Stimulated activated naive B cell treated with anti-CD40 and anti-IgM and Interleukin-4, amounts not matched to agents 10 μg/mL and 1 μg/mL and 100 μg/mL, for 72 hours (primary cell): ENCODE results near the gene FBXO46.
"Not testable (repeated sequence)": the region's sequence is repeated elsewhere in the genome, so short reads cannot be mapped to it uniquely, and the experiment has no call there.

ENCODE experiments used
- ATAC-seq, 2 donors: fragments of 150-1000 bp; cut with Tn5 transposase; replicated peaks; 2 replicates each; pipeline ENCODE4 v1.10.0; 2021; ENCODE audit warnings: moderate library complexity in 1 of 2
- DNase-seq: peaks from one replicate; pipeline ENCODE4 v3.0.0; 2021
- H3K27ac Mint-ChIP-seq: one replicate; pipeline ENCODE4 v1.8.0; 2022; ENCODE audit warnings: mild to moderate bottlenecking, mixed read lengths
- H3K27me3 Mint-ChIP-seq, 2 donors: one replicate each; pipeline ENCODE4 v1.8.0; 2022; ENCODE audit warnings: mixed read lengths in 2 of 2
- H3K36me3 Mint-ChIP-seq, 2 donors: one replicate each; pipeline ENCODE4 v1.8.0; 2022; ENCODE audit warnings: mixed read lengths in 2 of 2, mild to moderate bottlenecking in 1 of 2
- H3K4me1 Mint-ChIP-seq, 2 donors: one replicate each; pipeline ENCODE4 v1.8.0; 2022; ENCODE audit warnings: mixed read lengths in 2 of 2, mild to moderate bottlenecking in 1 of 2
- H3K4me3 Mint-ChIP-seq, 2 donors: one replicate each; pipeline ENCODE4 v1.8.0; 2022; ENCODE audit warnings: mild to moderate bottlenecking in 2 of 2, mixed read lengths in 2 of 2, moderate library complexity in 1 of 2
- H3K9me3 Mint-ChIP-seq, 2 donors: one replicate each; pipeline ENCODE4 v1.8.0; 2022; ENCODE audit warnings: mixed read lengths in 2 of 2, mild to moderate bottlenecking in 1 of 2

Gene FBXO46

GRCh38 chr19:45728683-45729082, 2.0 kb downstream of the FBXO46 start:
- not testable (repeated sequence) for DNase-seq, H3K27ac Mint-ChIP-seq, ATAC-seq, H3K27me3 Mint-ChIP-seq, H3K9me3 Mint-ChIP-seq
- peak overlapping the region in 1 of 2 donors; percentile 25 for H3K4me3 Mint-ChIP-seq
- H3K36me3 Mint-ChIP-seq: peaks cover 13 to 14% of the 10 kb centered on the region in 2 donors
- H3K4me1 Mint-ChIP-seq: peaks cover 24 to 51% of the 10 kb centered on the region in 2 donors

- not testable (repeated sequence) for DNase-seq, H3K9me3 Mint-ChIP-seq, ATAC-seq, H3K27ac Mint-ChIP-seq, H3K4me3 Mint-ChIP-seq, H3K27me3 Mint-ChIP-seq
- Mint-ChIP-seq H3K36me3 (peaks cover 33 to 35% of the 10 kb centered on the region in 2 donors), H3K4me1 (peaks cover 24 to 32% of the 10 kb centered on the region in 2 donors)
These were observed 10.6 kb downstream of the FBXO46 start for GRCh38 chr19:45720065-45720464.

GRCh38 chr19:45717983-45718650, 12.6 kb downstream of the FBXO46 start:
- DNase-seq: no peak
- Mint-ChIP-seq H3K27me3 (no peaks in the 10 kb centered on the region), H3K4me3 (peak overlapping the region; percentile 95 to 98), H3K27ac (peak overlapping the region; percentile 99), H3K9me3 (no peaks in the 10 kb centered on the region), H3K4me1 (peaks cover 24 to 41% of the 10 kb centered on the region in 2 donors), H3K36me3 (peaks cover 29 to 30% of the 10 kb centered on the region in 2 donors)
- no peak for ATAC-seq

- H3K9me3 Mint-ChIP-seq: no peaks in the 10 kb centered on the region
- no peaks in the 10 kb centered on the region for H3K27me3 Mint-ChIP-seq
- H3K36me3 Mint-ChIP-seq: peaks cover 30 to 32% of the 10 kb centered on the region in 2 donors
- DNase-seq: peak; percentile 99
- peak overlapping the region; percentile 95 to 98 for H3K4me3 Mint-ChIP-seq
- peak; percentile 97 to 98 for ATAC-seq
- peaks cover 24 to 41% of the 10 kb centered on the region in 2 donors for H3K4me1 Mint-ChIP-seq
- peak overlapping the region; percentile 99 for H3K27ac Mint-ChIP-seq
These were observed 13.3 kb downstream of the FBXO46 start for GRCh38 chr19:45717131-45717982.

- H3K27ac Mint-ChIP-seq: peak overlapping the region; percentile 99
- no peaks in the 10 kb centered on the region for H3K9me3 Mint-ChIP-seq
- ATAC-seq (peak in 1 of 2 donors; percentile 5), DNase-seq (no peak)
- no peaks in the 10 kb centered on the region for H3K27me3 Mint-ChIP-seq
- peak overlapping the region; percentile 95 to 98 for H3K4me3 Mint-ChIP-seq
- H3K36me3 Mint-ChIP-seq: peaks cover 29 to 32% of the 10 kb centered on the region in 2 donors
- H3K4me1 Mint-ChIP-seq: peaks cover 22 to 41% of the 10 kb centered on the region in 2 donors
These were observed 14.2 kb downstream of the FBXO46 start for GRCh38 chr19:45716359-45717130.

- peaks cover 26 to 51% of the 10 kb centered on the region in 2 donors for H3K4me1 Mint-ChIP-seq
- no peak overlapping the region for H3K27ac Mint-ChIP-seq
- ATAC-seq: no peak
- no peaks in the 10 kb centered on the region for H3K27me3 Mint-ChIP-seq
- no peaks in the 10 kb centered on the region for H3K9me3 Mint-ChIP-seq
- H3K36me3 Mint-ChIP-seq: peaks cover 32 to 34% of the 10 kb centered on the region in 2 donors
- DNase-seq: no peak
- no peak overlapping the region for H3K4me3 Mint-ChIP-seq
These were observed 15.6 kb downstream of the FBXO46 start for GRCh38 chr19:45715139-45715538.

GRCh38 chr19:45713141-45713540, 17.6 kb downstream of the FBXO46 start:
- no peaks in the 10 kb centered on the region for H3K9me3 Mint-ChIP-seq
- no peak for ATAC-seq
- H3K4me3 Mint-ChIP-seq: no peak overlapping the region
- DNase-seq: no peak
- peaks cover 25 to 26% of the 10 kb centered on the region in 2 donors for H3K36me3 Mint-ChIP-seq
- peaks cover 19 to 44% of the 10 kb centered on the region in 2 donors for H3K4me1 Mint-ChIP-seq
- no peaks in the 10 kb centered on the region for H3K27me3 Mint-ChIP-seq
- no peak overlapping the region for H3K27ac Mint-ChIP-seq

- Mint-ChIP-seq H3K4me1 (peaks cover 16 to 41% of the 10 kb centered on the region in 2 donors), H3K4me3 (no peak overlapping the region), H3K36me3 (peaks cover 25 to 26% of the 10 kb centered on the region in 2 donors), H3K9me3 (no peaks in the 10 kb centered on the region), H3K27me3 (no peaks in the 10 kb centered on the region), H3K27ac (no peak overlapping the region)
- DNase-seq: no peak
- no peak for ATAC-seq
These were observed 18.0 kb downstream of the FBXO46 start for GRCh38 chr19:45712699-45713067.

- no peak for DNase-seq
- peaks cover 16 to 40% of the 10 kb centered on the region in 2 donors for H3K4me1 Mint-ChIP-seq
- H3K4me3 Mint-ChIP-seq: no peak overlapping the region
- H3K9me3 Mint-ChIP-seq: no peaks in the 10 kb centered on the region
- H3K36me3 Mint-ChIP-seq: peaks cover 25 to 26% of the 10 kb centered on the region in 2 donors
- no peak overlapping the region for H3K27ac Mint-ChIP-seq
- no peak for ATAC-seq
- H3K27me3 Mint-ChIP-seq: no peaks in the 10 kb centered on the region
These were observed 18.6 kb downstream of the FBXO46 start for GRCh38 chr19:45711851-45712698.

- H3K4me3 Mint-ChIP-seq: no peak overlapping the region
- no peaks in the 10 kb centered on the region for H3K9me3 Mint-ChIP-seq
- no peak overlapping the region for H3K27ac Mint-ChIP-seq
- peaks cover 29% of the 10 kb centered on the region in 2 donors for H3K36me3 Mint-ChIP-seq
- ATAC-seq (no peak), DNase-seq (no peak)
- H3K27me3 Mint-ChIP-seq: no peaks in the 10 kb centered on the region
- peaks cover 9 to 38% of the 10 kb centered on the region in 2 donors for H3K4me1 Mint-ChIP-seq
These were observed 20.2 kb downstream of the FBXO46 start for GRCh38 chr19:45710356-45711130.

- ATAC-seq (no peak), DNase-seq (no peak)
- H3K4me1 Mint-ChIP-seq: peaks cover 8 to 32% of the 10 kb centered on the region in 2 donors
- peak overlapping the region in 1 of 2 donors; percentile 32 for H3K4me3 Mint-ChIP-seq
- peaks cover 36 to 39% of the 10 kb centered on the region in 2 donors for H3K36me3 Mint-ChIP-seq
- no peaks in the 10 kb centered on the region for H3K27me3 Mint-ChIP-seq
- peak overlapping the region; percentile 47 for H3K27ac Mint-ChIP-seq
- H3K9me3 Mint-ChIP-seq: no peaks in the 10 kb centered on the region
These were observed 24.8 kb downstream of the FBXO46 start for GRCh38 chr19:45705710-45706415.

GRCh38 chr19:45705115-45705514, 25.6 kb downstream of the FBXO46 start:
- H3K36me3 Mint-ChIP-seq: peaks cover 31 to 33% of the 10 kb centered on the region in 2 donors

More at GRCh38 chr19:45705115-45705514, 25.6 kb downstream of the FBXO46 start:
- Mint-ChIP-seq H3K4me3 (no peak overlapping the region), H3K27me3 (no peaks in the 10 kb centered on the region), H3K9me3 (no peaks in the 10 kb centered on the region), H3K27ac (no peak overlapping the region), H3K4me1 (peaks cover 6 to 25% of the 10 kb centered on the region in 2 donors)
- DNase-seq (no peak), ATAC-seq (no peak)
